Activated T-cell treated with anti-CD3 and anti-CD28 coated beads, Interleukin-2, amount 50 U/mL, for 24 hours (primary cell): ENCODE measurements around the gene STAC2.

ENCODE experiments used
- DNase-seq: peaks from one replicate; pipeline ENCODE4 v3.0.0-alpha.2; 2020
- H3K27ac Mint-ChIP-seq: 2 replicates; pipeline ENCODE4 v1.8.0; 2020; ENCODE audit warnings: mild to moderate bottlenecking, mixed read lengths
- H3K27me3 Mint-ChIP-seq: 2 replicates; pipeline ENCODE4 v1.8.0; 2020; ENCODE audit warnings: mixed read lengths
- H3K36me3 Mint-ChIP-seq: 2 replicates; pipeline ENCODE4 v1.8.0; 2020; ENCODE audit warnings: low read depth, mixed read lengths
- H3K4me1 Mint-ChIP-seq: 2 replicates; pipeline ENCODE4 v1.8.0; 2020; ENCODE audit warnings: low read depth, mixed read lengths
- H3K4me3 Mint-ChIP-seq: 2 replicates; pipeline ENCODE4 v1.8.0; 2020; ENCODE audit warnings: mild to moderate bottlenecking, moderate library complexity, mixed read lengths
- H3K9me3 Mint-ChIP-seq: 2 replicates; pipeline ENCODE4 v1.8.0; 2020; ENCODE audit warnings: mixed read lengths

Gene STAC2

GRCh38 chr17:39238311-39238972 lies 12.7 kb upstream of the STAC2 start:
- H3K4me3 Mint-ChIP-seq, result peak overlapping the region; percentile 15
- peaks cover 4% of the 10 kb centered on the region for H3K27me3 Mint-ChIP-seq
- DNase-seq, result peak; percentile 71
- H3K36me3 Mint-ChIP-seq, result no peaks in the 10 kb centered on the region
- H3K9me3 Mint-ChIP-seq, result no peaks in the 10 kb centered on the region
- peaks cover 28% of the 10 kb centered on the region for H3K4me1 Mint-ChIP-seq
- H3K27ac Mint-ChIP-seq, result peak overlapping the region; percentile 63

- Mint-ChIP-seq H3K27ac (peak overlapping the region; percentile 63), H3K4me3 (no peak overlapping the region), H3K27me3 (peaks cover 4% of the 10 kb centered on the region), H3K4me1 (peaks cover 28% of the 10 kb centered on the region), H3K9me3 (no peaks in the 10 kb centered on the region), H3K36me3 (no peaks in the 10 kb centered on the region)
- DNase-seq, result no peak
These were observed 11.8 kb upstream of the STAC2 start for GRCh38 chr17:39237586-39237985.

- Mint-ChIP-seq H3K4me1 (peaks cover 32% of the 10 kb centered on the region), H3K27ac (no peak overlapping the region), H3K36me3 (no peaks in the 10 kb centered on the region), H3K4me3 (no peak overlapping the region), H3K9me3 (no peaks in the 10 kb centered on the region), H3K27me3 (peaks cover 4% of the 10 kb centered on the region)
- DNase-seq, result no peak
These were observed 11.3 kb upstream of the STAC2 start for GRCh38 chr17:39236981-39237441.

- no peak for DNase-seq
- no peak overlapping the region for H3K4me3 Mint-ChIP-seq
- no peaks in the 10 kb centered on the region for H3K9me3 Mint-ChIP-seq
- peaks cover 9% of the 10 kb centered on the region for H3K27me3 Mint-ChIP-seq
- no peak overlapping the region for H3K27ac Mint-ChIP-seq
- peaks cover 37% of the 10 kb centered on the region for H3K4me1 Mint-ChIP-seq
- H3K36me3 Mint-ChIP-seq, result no peaks in the 10 kb centered on the region
These were observed 10.7 kb upstream of the STAC2 start for GRCh38 chr17:39236450-39236927.

GRCh38 chr17:39235555-39236449 lies 10.1 kb upstream of the STAC2 start:
- no peak overlapping the region for H3K27ac Mint-ChIP-seq
- peaks cover 40% of the 10 kb centered on the region for H3K4me1 Mint-ChIP-seq
- no peak overlapping the region for H3K4me3 Mint-ChIP-seq
- no peak for DNase-seq
- H3K9me3 Mint-ChIP-seq, result no peaks in the 10 kb centered on the region
- peaks cover 13% of the 10 kb centered on the region for H3K27me3 Mint-ChIP-seq
- no peaks in the 10 kb centered on the region for H3K36me3 Mint-ChIP-seq

- peak; percentile 72 for DNase-seq
These were observed 6.1 kb upstream of the STAC2 start for GRCh38 chr17:39231591-39232551.

GRCh38 chr17:39231091-39231561 lies 5.4 kb upstream of the STAC2 start:
- H3K9me3 Mint-ChIP-seq, result no peaks in the 10 kb centered on the region
- DNase-seq, result no peak
- H3K27me3 Mint-ChIP-seq, result peaks cover 40% of the 10 kb centered on the region
- no peak overlapping the region for H3K4me3 Mint-ChIP-seq
- peaks cover 18% of the 10 kb centered on the region for H3K4me1 Mint-ChIP-seq
- H3K36me3 Mint-ChIP-seq, result no peaks in the 10 kb centered on the region
- H3K27ac Mint-ChIP-seq, result no peak overlapping the region

More at GRCh38 chr17:39231591-39232551, 6.1 kb upstream of the STAC2 start:
- Mint-ChIP-seq H3K4me3 (no peak overlapping the region), H3K27ac (no peak overlapping the region), H3K36me3 (no peaks in the 10 kb centered on the region), H3K27me3 (peaks cover 34% of the 10 kb centered on the region), H3K9me3 (no peaks in the 10 kb centered on the region), H3K4me1 (peaks cover 17% of the 10 kb centered on the region)

GRCh38 chr17:39230361-39230760 lies 4.6 kb upstream of the STAC2 start:
- H3K27me3 Mint-ChIP-seq, result peaks cover 43% of the 10 kb centered on the region
- H3K4me1 Mint-ChIP-seq, result peaks cover 18% of the 10 kb centered on the region
- no peaks in the 10 kb centered on the region for H3K9me3 Mint-ChIP-seq
- DNase-seq, result no peak
- no peaks in the 10 kb centered on the region for H3K36me3 Mint-ChIP-seq
- no peak overlapping the region for H3K27ac Mint-ChIP-seq
- no peak overlapping the region for H3K4me3 Mint-ChIP-seq

- Mint-ChIP-seq H3K36me3 (no peaks in the 10 kb centered on the region), H3K27ac (no peak overlapping the region), H3K27me3 (peaks cover 48% of the 10 kb centered on the region), H3K4me1 (peaks cover 20% of the 10 kb centered on the region), H3K4me3 (no peak overlapping the region), H3K9me3 (no peaks in the 10 kb centered on the region)
- no peak for DNase-seq
These were observed 3.6 kb upstream of the STAC2 start for GRCh38 chr17:39229274-39229913.

GRCh38 chr17:39227364-39227919 lies 1.7 kb upstream of the STAC2 start:
- peaks cover 64% of the 10 kb centered on the region for H3K27me3 Mint-ChIP-seq
- no peak overlapping the region for H3K27ac Mint-ChIP-seq

GRCh38 chr17:39225959-39226683 lies 376 bp upstream of the STAC2 start:
- Mint-ChIP-seq H3K27ac (no peak overlapping the region), H3K9me3 (no peaks in the 10 kb centered on the region), H3K4me3 (peak overlapping the region; percentile 72), H3K27me3 (peaks cover 56% of the 10 kb centered on the region), H3K4me1 (peaks cover 8% of the 10 kb centered on the region), H3K36me3 (no peaks in the 10 kb centered on the region)
- peak; percentile 71 for DNase-seq

More at GRCh38 chr17:39227364-39227919, 1.7 kb upstream of the STAC2 start:
- Mint-ChIP-seq H3K4me3 (no peak overlapping the region), H3K4me1 (peaks cover 20% of the 10 kb centered on the region), H3K9me3 (no peaks in the 10 kb centered on the region), H3K36me3 (no peaks in the 10 kb centered on the region)
- no peak for DNase-seq

- Mint-ChIP-seq H3K36me3 (no peaks in the 10 kb centered on the region), H3K27ac (no peak overlapping the region), H3K9me3 (no peaks in the 10 kb centered on the region), H3K4me1 (peaks cover 8% of the 10 kb centered on the region), H3K4me3 (peak overlapping the region; percentile 62), H3K27me3 (peaks cover 55% of the 10 kb centered on the region)
- DNase-seq, result no peak
These were observed 902 bp downstream of the STAC2 start for GRCh38 chr17:39224778-39225307.
